Measurements from ENCODE around the gene SERPING1.

The SERPING1 gene

DNA sequence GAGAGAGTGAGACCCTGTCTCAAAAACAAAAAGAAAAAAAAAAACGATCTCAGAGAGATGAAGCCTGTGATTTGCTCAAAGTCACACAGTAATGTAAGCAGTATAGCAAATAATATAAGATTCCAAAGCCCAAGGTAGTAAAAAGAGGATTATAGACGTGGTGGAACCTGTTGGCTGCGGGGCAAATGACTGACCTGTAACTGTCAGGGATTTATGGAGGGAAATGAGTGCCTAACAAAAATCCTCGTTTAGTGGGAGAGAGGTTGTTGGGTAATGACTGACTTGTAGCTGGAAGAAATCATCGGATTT lies 59.4 kb downstream of the SERPING1 start:
- no peak for DNase-seq

DNA sequence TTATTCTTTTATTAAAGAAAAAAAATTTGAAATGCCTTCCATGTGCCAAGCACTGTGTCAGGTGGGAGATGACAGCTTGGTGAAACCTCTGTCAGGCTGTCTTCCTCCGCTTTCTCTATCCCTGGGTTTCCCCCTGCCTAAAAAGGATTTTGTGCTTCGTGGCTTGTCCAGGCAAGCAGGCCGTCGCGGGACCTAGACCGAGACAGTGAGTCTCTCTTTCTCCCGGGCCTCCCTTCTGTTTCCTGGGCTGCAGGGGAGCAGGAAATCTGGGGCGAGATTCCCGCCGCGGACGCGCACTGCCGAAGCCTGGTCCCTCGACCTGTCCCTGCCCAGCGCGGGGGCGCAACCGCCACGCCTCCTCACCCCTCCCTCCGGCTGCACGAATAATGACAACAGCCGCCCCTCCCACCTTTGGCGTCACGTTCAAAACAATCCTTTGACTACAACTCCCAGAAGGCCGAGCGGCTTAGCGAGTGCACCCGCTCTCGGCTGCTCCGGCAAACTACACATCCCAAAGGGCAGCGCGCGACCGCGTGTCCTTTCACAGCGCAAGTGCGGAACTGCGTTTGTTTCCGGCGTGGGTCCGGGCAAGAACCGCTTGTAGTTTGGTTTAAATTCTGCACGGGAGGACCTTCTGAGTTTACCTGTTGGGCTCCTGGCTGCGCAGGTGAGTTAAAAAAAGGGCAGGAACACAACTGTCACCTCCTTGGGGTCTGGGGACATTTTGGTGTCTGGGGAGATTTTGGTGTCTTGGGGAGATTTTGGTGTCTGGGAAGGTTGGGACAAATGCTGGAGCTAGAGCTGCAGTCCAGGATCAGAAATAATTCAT lies 59.9 kb downstream of the SERPING1 start, which contains the start of gene CLP1:
Gene CLP1, plus strand, starts transcription at position 569 of the 829 bp plus-strand sequence. CDS start 1,715 bp downstream, outside the sequence.
- DNase-seq = peak; percentile 98

DNA sequence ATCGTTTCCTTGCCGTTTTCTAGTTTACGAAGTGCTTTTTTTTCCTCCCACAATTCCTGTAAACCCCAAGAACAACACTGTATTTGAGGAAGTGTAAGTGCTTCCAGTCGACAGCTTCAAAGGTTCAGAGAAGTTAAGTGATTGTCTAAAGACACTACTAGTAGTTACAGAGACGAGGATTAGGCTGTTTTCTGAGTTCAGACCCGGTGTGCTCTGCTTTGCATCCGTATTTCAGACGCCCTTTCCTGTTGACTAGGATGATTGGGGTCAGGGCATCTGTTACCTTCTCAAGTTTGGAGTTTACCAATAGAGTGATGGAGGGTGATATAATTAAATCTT lies 60.5 kb downstream of the SERPING1 start:
- DNase-seq = no peak

DNA sequence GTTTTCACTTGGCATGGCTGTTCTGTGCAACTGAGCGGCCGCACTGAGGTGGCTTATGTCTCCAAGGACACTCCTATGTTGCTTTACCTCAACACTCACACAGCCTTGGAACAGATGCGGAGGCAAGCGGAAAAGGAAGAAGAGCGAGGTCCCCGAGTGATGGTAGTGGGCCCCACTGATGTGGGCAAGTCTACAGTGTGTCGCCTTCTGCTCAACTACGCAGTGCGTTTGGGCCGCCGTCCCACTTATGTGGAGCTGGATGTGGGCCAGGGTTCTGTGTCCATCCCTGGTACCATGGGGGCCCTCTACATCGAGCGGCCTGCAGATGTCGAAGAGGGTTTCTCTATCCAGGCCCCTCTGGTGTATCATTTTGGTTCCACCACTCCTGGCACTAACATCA lies 62.2 kb downstream of the SERPING1 start:
- DNase-seq = no peak

DNA sequence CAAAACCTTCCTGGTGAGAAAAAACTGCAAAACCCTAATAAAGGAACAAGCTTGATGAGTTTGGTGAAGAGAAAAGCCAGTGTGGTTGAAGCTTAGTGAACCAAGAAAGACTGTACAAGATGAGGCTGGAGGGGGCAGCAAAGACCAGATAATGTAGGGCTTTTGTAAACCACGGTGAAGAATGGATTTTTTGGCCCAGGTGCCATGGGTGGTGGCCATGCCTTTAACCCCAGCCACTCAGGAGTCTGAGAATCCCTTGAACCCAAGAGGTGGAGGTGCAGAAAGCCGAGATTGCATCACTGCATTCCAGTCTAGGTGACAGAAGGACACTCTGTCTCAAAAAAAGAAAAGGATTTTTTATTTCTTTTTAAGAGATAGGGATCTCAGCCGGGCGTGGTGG lies 65.4 kb downstream of the SERPING1 start:
- no peak for DNase-seq

DNA sequence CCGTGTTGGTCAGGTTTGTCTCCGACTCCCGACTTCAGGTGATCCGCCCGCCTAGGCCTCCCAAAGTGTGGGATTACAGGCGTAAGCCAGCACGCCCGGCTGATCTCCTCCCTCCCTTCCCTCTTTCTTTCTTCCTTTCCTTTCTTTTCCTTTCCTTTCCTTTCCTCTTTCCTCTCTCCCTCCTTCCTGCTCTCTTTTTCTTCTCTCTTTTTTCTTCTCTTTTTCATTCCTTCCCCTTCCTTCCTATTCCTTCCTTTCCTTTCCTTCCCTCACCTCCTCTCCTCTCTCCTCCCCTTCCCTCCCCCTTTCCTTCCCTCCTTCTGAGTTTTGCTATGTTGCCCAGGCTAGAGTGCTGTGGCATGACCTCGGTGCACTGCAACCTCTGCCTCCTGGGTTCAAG lies 66.5 kb downstream of the SERPING1 start:
- no peak for DNase-seq
